Measurements from ENCODE around the gene PEPD.
"Not testable (repeated sequence)": the region's sequence is repeated elsewhere in the genome, so short reads cannot be mapped to it uniquely, and the experiment has no call there.

Gene PEPD

GRCh38 chr19:33481863-33482262, 39.7 kb downstream of the PEPD start:
- Histone ChIP-seq H3K4me3 (ENCODE audit: low read depth in 1 of 2, low read length in 2 of 2) (no peak overlapping the region), H3K36me3 (ENCODE audit: insufficient read depth, low read length) (peaks cover 12% of the 10 kb centered on the region), H3K27me3 (ENCODE audit: control insufficient read depth in 1 of 2, insufficient read depth in 2 of 2, low read length in 2 of 2) (no peaks in the 10 kb centered on the region), H3K27ac (ENCODE audit: low read depth, low read length) (no peak overlapping the region), H3K4me1 (ENCODE audit: insufficient read depth, low read length) (no peaks in the 10 kb centered on the region), H3K9ac (ENCODE audit: low read length) (no peak overlapping the region), H3K9me3 (ENCODE audit: low read length) (no peaks in the 10 kb centered on the region)

DNA sequence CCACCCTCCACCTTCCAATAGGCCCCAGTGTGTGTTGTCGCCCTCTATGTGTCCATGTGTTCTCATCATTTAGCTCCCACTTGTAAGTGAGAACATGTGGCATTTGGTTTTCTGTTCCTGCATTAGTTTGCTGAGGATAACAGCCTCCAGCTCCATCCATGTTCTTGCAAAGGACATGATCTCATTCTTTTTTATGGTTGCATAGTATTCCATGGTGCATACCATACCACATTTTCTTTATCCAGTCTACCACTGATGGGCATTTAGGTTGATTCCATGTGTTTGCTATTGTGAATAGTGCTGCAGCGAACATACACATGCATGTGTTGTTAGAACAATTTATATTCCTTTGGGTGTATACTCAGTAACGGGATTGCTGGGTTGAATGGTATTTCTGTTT, 42.0 kb downstream of the PEPD start:
- not testable (repeated sequence) for H3K27ac ChIP-seq (ENCODE audit: low read depth, low read length); H3K9me3 ChIP-seq (ENCODE audit: low read length); H3K4me1 ChIP-seq (ENCODE audit: insufficient read depth, low read length); H3K4me3 ChIP-seq (ENCODE audit: low read depth in 1 of 2, low read length in 2 of 2); H3K27me3 ChIP-seq (ENCODE audit: control insufficient read depth in 1 of 2, insufficient read depth in 2 of 2, low read length in 2 of 2); H3K9ac ChIP-seq (ENCODE audit: low read length)
- peaks cover 12% of the 10 kb centered on the region for H3K36me3 ChIP-seq (ENCODE audit: insufficient read depth, low read length)

DNA sequence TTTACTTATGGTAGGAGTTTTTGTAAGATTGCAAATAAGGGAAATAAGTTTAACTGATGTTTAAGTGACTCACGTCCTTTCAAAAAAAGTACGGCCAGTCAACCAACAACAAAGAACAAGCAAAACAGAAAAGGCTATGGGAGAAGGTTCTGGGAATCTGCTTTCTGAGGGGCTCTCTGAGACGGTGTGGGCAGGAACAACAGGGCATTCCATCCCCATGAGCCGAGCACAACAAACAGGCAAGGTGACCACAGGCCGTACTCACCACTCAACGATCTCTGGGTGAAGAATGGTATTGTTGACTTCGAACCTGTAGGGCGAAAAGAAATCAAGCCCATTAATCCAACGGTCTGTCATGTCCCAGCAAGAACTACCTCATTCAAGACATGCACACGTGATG, 43.8 kb downstream of the PEPD start:
- Histone ChIP-seq H3K4me1 (ENCODE audit: insufficient read depth, low read length) (no peaks in the 10 kb centered on the region), H3K9me3 (ENCODE audit: low read length) (no peaks in the 10 kb centered on the region), H3K9ac (ENCODE audit: low read length) (no peak overlapping the region), H3K27me3 (ENCODE audit: control insufficient read depth in 1 of 2, insufficient read depth in 2 of 2, low read length in 2 of 2) (no peaks in the 10 kb centered on the region), H3K4me3 (ENCODE audit: low read depth in 1 of 2, low read length in 2 of 2) (no peak overlapping the region), H3K27ac (ENCODE audit: low read depth, low read length) (no peak overlapping the region), H3K36me3 (ENCODE audit: insufficient read depth, low read length) (peaks cover 12% of the 10 kb centered on the region)

DNA sequence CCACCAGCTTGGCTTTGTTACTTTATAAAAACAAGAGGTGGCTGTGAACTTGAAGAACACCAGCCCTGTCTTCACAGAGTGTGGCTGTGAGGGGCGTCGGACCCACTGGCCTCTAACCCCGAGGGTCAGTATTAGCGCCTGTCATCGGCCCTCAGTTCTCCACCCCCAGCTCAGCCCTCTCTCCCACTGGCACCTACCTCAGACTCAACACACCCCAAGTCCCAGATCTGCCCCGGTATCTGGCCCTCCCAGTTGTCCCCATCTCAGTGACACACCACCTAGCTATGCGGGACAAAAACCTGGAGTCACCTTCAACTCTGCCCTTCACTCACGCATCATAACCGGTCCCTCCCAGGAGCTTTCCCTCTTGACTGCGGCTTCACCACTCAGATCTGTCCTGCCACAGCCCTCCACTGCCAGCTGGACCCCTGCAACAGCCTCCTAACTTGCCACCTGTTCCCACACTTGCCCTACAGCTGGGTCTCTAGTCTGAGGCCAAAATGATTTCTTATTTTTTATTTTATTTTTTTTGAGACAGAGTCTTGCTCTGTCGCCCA, 45.4 kb downstream of the PEPD start:
- Histone ChIP-seq H3K9ac (ENCODE audit: low read length) (no peak overlapping the region), H3K9me3 (ENCODE audit: low read length) (no peaks in the 10 kb centered on the region), H3K4me1 (ENCODE audit: insufficient read depth, low read length) (no peaks in the 10 kb centered on the region), H3K36me3 (ENCODE audit: insufficient read depth, low read length) (peaks cover 12% of the 10 kb centered on the region), H3K27me3 (ENCODE audit: control insufficient read depth in 1 of 2, insufficient read depth in 2 of 2, low read length in 2 of 2) (no peaks in the 10 kb centered on the region), H3K4me3 (ENCODE audit: low read depth in 1 of 2, low read length in 2 of 2) (no peak overlapping the region), H3K27ac (ENCODE audit: low read depth, low read length) (no peak overlapping the region)

GRCh38 chr19:33473653-33474305, 47.8 kb downstream of the PEPD start:
- Histone ChIP-seq H3K4me3 (ENCODE audit: low read depth in 1 of 2, low read length in 2 of 2) (no peak overlapping the region), H3K27ac (ENCODE audit: low read depth, low read length) (no peak overlapping the region), H3K27me3 (ENCODE audit: control insufficient read depth in 1 of 2, insufficient read depth in 2 of 2, low read length in 2 of 2) (no peaks in the 10 kb centered on the region), H3K36me3 (ENCODE audit: insufficient read depth, low read length) (peaks cover 7% of the 10 kb centered on the region), H3K9me3 (ENCODE audit: low read length) (no peaks in the 10 kb centered on the region), H3K4me1 (ENCODE audit: insufficient read depth, low read length) (no peaks in the 10 kb centered on the region), H3K9ac (ENCODE audit: low read length) (no peak overlapping the region)

DNA sequence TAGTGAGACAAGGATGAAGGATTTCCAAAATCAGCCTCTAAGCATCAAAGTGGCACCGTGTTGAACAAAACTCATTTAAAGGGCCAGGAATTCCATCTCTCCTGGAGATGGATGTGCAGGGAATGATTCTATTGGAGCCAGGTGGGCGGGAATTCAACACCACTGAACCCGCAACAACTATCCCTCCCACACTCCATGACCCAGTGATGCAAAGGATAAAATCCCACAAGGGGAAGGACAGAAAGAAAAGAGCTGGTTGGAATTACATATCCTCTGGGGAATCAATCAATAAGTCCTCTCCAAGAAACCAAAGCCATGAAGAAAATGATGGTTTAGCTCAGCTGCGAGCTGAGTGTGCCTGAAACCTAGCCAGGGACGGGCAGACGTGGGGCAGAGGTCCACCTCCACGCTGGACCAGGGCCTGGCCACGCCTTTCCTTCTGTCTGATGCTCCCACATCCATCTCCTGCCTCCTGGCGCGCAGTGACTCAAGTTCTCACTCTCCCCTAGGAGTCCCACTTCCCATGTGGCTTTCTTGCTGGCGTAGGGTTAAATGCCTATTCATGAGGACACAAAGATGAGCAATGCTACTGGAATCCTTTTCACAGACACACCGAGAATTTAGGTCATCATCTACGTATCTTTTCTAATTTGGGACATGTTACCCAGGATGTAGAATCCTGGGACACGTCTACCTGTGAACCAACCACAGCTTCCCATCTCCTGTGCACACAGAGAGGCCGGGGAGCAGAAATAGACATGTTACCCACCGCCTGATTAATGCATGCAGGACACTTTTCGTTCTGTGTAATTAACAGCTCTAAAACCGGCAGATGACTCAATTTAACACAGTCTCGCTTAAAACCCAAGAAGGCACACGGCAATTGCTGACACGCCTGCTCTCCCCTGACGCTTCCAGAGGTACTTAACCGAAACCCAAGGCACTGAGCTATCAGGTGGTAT, 48.6 kb downstream of the PEPD start:
- Histone ChIP-seq H3K27ac (ENCODE audit: low read depth, low read length) (no peak overlapping the region), H3K36me3 (ENCODE audit: insufficient read depth, low read length) (peaks cover 7% of the 10 kb centered on the region), H3K9me3 (ENCODE audit: low read length) (no peaks in the 10 kb centered on the region), H3K4me3 (ENCODE audit: low read depth in 1 of 2, low read length in 2 of 2) (no peak overlapping the region), H3K27me3 (ENCODE audit: control insufficient read depth in 1 of 2, insufficient read depth in 2 of 2, low read length in 2 of 2) (no peaks in the 10 kb centered on the region), H3K4me1 (ENCODE audit: insufficient read depth, low read length) (no peaks in the 10 kb centered on the region), H3K9ac (ENCODE audit: low read length) (no peak overlapping the region)

GRCh38 chr19:33472226-33472625, 49.4 kb downstream of the PEPD start:
- no peak overlapping the region for H3K9ac ChIP-seq (ENCODE audit: low read length)
- H3K4me1 ChIP-seq (ENCODE audit: insufficient read depth, low read length) = no peaks in the 10 kb centered on the region
- H3K27ac ChIP-seq (ENCODE audit: low read depth, low read length) = no peak overlapping the region
- H3K4me3 ChIP-seq (ENCODE audit: low read depth in 1 of 2, low read length in 2 of 2) = no peak overlapping the region
- peaks cover 3% of the 10 kb centered on the region for H3K36me3 ChIP-seq (ENCODE audit: insufficient read depth, low read length)
- no peaks in the 10 kb centered on the region for H3K27me3 ChIP-seq (ENCODE audit: control insufficient read depth in 1 of 2, insufficient read depth in 2 of 2, low read length in 2 of 2)
- H3K9me3 ChIP-seq (ENCODE audit: low read length) = no peaks in the 10 kb centered on the region

- no peaks in the 10 kb centered on the region for H3K36me3 ChIP-seq (ENCODE audit: insufficient read depth, low read length)
These were observed 50.2 kb downstream of the PEPD start for GRCh38 chr19:33471111-33471996.

GRCh38 chr19:33470686-33471085, 50.9 kb downstream of the PEPD start:
- Histone ChIP-seq H3K9me3 (ENCODE audit: low read length) (no peaks in the 10 kb centered on the region), H3K27ac (ENCODE audit: low read depth, low read length) (no peak overlapping the region), H3K4me3 (ENCODE audit: low read depth in 1 of 2, low read length in 2 of 2) (no peak overlapping the region), H3K27me3 (ENCODE audit: control insufficient read depth in 1 of 2, insufficient read depth in 2 of 2, low read length in 2 of 2) (no peaks in the 10 kb centered on the region), H3K36me3 (ENCODE audit: insufficient read depth, low read length) (no peaks in the 10 kb centered on the region), H3K9ac (ENCODE audit: low read length) (no peak overlapping the region), H3K4me1 (ENCODE audit: insufficient read depth, low read length) (no peaks in the 10 kb centered on the region)

More at GRCh38 chr19:33471111-33471996, 50.2 kb downstream of the PEPD start:
- H3K27ac ChIP-seq (ENCODE audit: low read depth, low read length) = no peak overlapping the region
- no peak overlapping the region for H3K9ac ChIP-seq (ENCODE audit: low read length)
- no peak overlapping the region for H3K4me3 ChIP-seq (ENCODE audit: low read depth in 1 of 2, low read length in 2 of 2)
- H3K4me1 ChIP-seq (ENCODE audit: insufficient read depth, low read length) = no peaks in the 10 kb centered on the region
- H3K9me3 ChIP-seq (ENCODE audit: low read length) = no peaks in the 10 kb centered on the region
- no peaks in the 10 kb centered on the region for H3K27me3 ChIP-seq (ENCODE audit: control insufficient read depth in 1 of 2, insufficient read depth in 2 of 2, low read length in 2 of 2)

DNA sequence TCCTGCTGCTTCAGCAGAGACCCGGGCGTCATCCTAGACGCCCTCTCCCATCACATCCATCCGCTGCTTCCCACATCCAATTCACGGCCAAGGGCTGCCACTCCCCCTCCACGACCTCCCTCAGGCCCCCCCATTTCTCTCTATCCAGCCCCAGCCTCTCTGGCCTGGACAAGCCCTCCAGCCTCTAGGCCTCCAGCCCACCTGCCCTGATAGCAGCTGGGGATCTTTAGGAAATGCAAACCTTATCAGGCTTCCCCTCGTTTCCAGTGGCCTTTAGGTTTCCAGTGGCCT, 51.6 kb downstream of the PEPD start:
- Histone ChIP-seq H3K9ac (ENCODE audit: low read length) (no peak overlapping the region), H3K27ac (ENCODE audit: low read depth, low read length) (no peak overlapping the region), H3K9me3 (ENCODE audit: low read length) (no peaks in the 10 kb centered on the region), H3K27me3 (ENCODE audit: control insufficient read depth in 1 of 2, insufficient read depth in 2 of 2, low read length in 2 of 2) (no peaks in the 10 kb centered on the region), H3K4me3 (ENCODE audit: low read depth in 1 of 2, low read length in 2 of 2) (no peak overlapping the region), H3K4me1 (ENCODE audit: insufficient read depth, low read length) (no peaks in the 10 kb centered on the region), H3K36me3 (ENCODE audit: insufficient read depth, low read length) (no peaks in the 10 kb centered on the region)

Data from muscle layer of colon (tissue), 2 donors.